GM21529 (cell line): Measurements from ENCODE around the gene NDFIP2.

ENCODE experiments used
- ATAC-seq: cut with Tn5 transposase; IDR thresholded peaks from one replicate; pipeline ENCODE4 v1.9.1; 2021; ENCODE audit not compliant: unreplicated experiment

The NDFIP2 gene, protein sequence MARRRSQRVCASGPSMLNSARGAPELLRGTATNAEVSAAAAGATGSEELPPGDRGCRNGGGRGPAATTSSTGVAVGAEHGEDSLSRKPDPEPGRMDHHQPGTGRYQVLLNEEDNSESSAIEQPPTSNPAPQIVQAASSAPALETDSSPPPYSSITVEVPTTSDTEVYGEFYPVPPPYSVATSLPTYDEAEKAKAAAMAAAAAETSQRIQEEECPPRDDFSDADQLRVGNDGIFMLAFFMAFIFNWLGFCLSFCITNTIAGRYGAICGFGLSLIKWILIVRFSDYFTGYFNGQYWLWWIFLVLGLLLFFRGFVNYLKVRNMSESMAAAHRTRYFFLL

DNA sequence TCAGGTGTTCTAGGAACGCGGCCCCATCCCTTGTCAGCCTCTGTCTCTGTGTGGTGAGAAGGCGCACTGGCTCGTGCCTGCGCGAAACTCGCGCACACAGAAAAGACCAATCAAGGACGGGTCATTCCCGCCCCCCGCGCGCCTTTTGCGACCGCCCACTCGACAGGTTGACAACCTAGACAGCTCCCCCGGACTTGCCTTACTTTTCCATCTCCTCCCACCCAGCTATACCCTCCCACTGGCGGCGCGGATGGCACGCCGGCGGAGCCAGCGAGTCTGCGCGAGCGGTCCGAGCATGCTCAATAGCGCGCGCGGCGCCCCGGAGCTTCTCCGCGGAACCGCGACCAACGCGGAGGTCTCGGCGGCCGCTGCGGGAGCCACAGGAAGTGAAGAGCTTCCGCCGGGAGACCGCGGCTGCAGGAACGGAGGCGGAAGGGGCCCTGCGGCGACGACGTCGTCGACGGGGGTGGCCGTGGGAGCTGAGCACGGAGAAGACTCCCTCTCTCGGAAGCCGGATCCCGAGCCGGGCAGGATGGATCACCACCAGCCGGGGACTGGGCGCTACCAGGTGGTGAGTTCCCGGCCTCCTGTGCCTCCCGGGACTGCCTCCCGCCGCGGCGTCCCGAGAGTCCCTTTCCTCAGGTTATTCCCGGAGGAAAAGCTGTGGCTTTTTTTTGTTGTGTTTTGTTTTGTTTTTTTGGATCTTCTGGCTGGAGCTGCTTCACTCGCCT, at the start of gene NDFIP2:
NDFIP2 (plus strand) TSS at position 202 of the 731 bp plus-strand sequence; CDS start at position 251, 49 bp downstream.
- peak; percentile 82 for ATAC-seq

DNA sequence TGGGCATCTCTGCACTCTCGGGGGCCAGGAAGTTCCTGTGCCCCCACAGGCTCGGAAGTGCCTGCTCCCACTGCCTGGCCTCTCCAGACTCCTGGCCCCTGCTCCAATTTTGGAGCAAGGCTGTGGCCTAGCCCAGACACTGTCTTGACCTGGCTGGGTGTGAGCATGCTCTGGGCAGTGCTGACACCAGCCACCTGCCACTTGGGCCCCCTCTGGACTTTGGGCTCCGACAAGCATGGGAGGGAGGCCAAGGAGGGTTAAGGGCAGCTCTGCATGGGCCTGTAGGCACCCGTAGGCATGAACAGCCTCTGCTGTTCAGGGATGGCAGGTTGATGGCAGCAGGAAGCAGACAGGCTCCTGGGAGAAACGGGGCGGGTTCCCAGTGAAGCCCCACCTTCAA, 48.9 kb upstream of the NDFIP2 start:
- ATAC-seq, result no peak

DNA sequence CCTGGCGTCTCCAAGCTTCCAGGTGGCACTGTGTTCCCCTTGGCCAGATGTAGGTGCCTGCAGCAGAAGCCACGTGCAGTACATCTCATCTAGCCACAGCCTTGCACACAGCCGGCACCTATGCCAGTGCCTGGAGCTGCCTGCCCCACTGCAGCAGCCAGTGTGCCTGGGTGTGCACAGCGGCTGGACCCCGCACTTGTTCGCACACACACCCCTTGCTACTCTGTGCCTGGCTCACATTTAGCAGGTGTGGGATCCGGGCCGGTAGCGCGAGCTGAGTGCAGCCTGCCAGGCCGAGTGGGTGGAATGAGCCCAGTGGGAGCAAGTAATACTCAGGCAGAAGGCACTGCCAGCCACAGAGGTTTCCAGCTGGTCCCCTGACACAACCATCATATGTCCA, 48.0 kb upstream of the NDFIP2 start:
- no peak for ATAC-seq

DNA sequence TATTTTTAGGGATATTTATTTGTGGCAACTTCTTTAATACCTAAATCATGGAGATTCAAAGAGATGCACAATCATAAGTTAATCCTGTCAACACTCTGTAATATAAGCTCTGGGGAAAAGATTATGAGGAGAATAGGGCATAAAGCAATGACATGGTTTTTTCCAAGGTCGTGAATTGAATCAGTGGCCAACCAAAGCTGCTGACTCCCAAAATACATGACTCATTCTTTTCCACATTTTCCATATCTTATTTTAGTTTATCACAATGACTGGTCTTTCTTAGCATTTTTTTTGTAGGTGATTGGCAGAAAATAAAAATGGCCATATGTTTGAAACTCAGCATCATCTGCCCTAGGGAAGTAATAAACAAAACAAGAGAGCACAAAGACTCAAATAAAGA, 46.4 kb upstream of the NDFIP2 start:
- ATAC-seq, result no peak

DNA sequence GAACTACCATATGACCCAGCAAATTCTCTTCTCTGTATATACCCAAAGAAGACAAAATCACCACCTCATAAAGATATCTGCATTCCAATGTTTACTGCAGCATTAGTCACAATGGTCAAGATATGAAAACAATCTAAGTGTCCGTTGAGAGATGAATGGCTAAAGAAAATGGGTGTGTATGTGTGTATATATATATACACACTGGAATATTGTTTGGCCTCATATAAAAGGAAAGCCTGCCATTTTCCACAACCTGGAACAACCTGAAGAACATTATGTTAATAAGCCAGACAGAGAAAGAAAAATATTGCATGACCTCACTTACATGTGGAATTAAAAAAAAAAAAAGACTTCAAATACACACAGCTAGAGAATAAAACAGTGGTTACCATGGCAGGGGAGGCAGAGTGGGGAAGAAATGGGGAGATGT, 45.4 kb upstream of the NDFIP2 start:
- ATAC-seq, result no peak

DNA sequence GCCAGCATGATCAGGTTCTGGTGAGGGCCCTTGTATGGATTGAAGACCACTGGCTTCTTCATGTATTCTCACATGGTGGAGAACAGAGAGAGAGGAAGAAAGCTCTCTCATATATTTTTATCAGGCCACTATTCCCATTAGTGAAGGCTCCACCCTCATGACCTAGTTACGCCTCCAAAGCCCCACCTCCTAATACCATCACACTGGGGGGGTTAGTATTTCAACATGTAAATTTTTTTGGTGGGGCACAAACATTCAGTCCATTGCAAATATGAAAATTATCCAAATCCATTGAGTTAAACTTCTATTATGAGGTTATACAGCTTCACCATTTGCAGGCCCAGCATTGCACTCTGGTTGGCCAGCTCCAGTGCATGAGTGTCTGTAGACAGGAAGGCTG, 41.7 kb upstream of the NDFIP2 start:
- no peak for ATAC-seq

DNA sequence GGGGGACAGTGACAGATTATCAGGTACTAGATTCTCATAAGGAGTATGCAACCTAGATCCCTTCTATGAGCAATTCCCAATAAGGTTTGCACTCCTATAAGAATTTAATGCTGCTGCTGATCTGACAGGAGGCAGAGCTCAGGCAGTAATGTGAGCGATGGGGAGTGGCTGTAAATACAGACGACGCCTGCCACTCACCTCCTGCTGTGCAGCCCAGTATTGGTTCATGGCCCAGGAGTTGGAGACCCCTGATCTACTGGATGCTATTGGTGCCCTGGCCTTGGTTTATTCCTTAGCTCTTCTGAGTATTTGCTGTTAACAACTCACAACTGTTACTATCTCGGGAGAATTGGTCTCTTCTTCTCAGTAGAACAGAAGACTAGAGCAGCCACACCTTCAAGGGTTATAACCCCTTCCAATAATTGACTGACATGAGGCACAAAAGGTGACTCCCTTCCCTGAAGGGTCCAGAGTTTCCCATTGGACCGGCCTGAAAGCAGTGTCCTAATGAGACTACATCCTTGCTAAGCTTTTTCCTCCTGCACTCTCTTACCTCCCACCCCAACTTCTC, 39.9 kb upstream of the NDFIP2 start:
- ATAC-seq, result no peak

DNA sequence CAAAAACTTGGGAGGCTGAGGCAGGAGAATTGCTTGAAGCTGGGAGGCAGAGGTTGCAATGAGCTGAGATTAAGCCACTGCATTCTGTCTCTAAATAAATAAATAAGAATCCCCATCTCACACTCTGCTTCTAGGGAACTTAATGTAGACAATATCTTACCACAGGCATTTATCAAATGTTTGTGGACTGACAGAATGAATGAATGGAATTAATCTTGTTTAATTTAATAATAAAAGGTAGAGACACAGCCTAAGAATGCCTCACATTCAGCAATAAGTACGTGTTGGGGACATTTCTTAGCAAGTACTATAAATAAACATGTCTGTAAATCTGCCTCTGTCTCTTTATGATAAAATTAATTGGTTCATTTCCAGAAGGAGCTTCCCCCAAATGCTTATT, 38.7 kb upstream of the NDFIP2 start:
- ATAC-seq, result no peak

DNA sequence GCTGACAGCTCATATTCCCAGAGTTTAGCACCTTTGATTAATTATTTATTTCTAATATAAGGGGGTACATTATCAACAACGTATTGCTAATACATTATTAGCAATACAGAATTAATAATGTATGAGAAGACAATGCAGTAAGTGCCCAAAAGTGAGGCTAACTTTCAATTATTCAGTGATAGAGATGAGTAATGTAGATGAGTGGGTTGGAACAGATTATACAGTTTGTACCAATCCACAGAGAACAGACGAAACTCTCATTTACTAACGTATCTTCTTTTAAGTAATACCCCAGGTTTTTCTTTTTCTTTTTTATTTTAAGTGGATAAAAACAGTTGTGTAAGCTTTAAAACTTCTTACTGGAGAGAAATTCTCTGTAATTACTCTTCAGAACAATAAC, 38.2 kb upstream of the NDFIP2 start:
- ATAC-seq, result no peak

DNA sequence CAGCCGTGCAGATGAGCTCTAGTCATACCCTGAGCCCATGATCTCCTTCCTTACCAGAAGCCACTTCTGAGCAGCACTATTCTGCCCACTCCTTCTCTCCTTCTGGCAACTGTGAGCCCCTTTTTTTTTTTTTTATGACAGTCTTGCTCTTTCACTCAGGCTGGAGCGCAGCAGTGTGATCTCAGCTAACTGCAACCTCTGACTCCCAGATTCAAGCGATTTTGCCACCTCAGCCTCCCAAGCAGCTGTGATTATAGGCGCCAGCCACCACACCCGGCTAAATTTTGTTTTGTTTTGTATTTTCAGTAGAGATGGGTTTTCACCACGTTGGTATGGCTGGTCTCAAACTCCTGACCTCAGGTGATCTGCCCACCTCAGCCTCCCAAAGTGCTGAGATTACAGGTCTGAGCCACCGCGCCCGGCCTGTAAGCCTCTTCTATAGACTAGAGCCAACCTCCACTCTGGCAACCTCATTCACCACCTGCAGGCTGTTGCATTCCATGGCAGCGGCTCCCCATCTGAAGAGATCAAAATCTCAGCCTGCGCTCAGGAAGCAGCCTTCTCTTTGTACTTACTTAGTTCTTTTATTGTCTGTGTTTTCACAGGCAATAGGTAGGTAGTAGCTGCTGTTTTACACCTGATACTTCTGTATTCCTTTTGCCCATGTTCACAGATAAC, 34.8 kb upstream of the NDFIP2 start:
- no peak for ATAC-seq

DNA sequence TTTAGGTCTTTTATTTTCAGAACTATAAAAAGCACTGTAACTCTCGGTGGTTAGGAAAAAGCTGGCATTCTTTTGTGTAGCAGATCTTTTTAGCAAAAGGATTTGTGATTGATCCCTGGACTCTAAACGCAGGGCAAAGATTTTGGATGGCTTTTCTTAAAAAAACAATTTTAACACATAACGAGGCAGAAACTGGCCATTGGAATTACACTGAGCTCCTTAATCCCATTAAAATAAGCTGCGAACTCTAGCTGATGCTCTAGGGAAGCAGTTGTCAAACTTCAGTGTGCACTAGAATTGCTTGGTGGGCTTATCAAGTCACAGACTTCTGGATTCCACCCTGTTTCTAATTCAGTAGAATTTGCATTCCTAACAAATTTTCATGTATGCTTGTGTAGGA, 33.8 kb upstream of the NDFIP2 start:
- ATAC-seq, result no peak

DNA sequence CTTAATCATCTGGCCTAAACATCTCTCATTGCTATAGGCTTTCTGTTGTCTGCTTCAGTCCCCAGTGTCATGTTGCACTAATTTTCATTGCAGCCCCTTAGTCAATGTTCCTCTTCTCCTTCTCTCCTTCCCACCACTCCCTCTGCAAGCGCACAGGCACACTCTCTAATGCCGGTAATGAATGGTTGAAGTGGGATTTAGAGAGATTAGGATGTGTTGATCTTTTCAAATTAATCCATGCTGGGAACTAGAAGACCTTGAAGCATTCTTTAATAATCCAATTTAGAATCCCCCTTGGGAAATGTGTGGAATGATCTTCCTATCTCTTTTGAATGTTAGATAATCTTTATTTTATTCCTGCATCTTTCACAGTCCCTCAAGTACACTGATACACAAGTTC, 33.2 kb upstream of the NDFIP2 start:
- no peak for ATAC-seq

DNA sequence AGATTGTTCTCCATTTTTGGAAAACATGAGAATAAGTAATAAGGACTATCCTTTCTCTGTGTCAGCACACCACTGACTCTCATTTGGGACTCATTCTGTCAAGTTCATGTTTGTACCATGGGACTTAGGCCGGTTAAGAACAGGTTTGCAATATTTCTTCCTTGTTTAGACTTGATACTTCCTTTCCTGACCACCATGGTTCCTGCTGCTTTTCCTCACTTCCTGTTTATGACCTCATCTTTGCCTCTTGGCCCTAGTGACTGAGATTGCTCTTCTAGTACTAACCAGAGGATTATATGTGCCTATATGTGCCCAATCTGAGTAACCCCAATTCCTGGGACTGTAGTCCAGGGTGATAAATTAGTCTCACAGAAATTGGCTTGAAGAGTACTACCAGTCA, 32.5 kb upstream of the NDFIP2 start:
- ATAC-seq, result peak; percentile 34

DNA sequence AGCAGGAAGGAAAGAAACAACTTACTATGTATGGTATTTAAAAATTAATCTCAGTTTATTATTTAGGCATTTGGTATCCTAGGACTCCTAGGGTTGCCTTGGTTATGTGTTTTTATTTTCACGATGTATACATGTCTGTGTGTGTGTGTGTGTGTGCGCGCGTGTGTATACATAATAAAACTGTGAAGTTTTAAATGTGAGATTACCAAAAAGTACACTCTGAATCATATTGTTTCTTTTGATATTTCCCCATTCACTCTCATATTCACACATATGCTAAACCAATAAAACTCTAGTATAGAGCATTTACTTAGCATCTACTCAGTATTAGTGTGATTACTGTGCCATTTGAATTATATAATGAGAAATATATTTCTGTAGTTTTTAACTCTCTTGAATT, 30.8 kb upstream of the NDFIP2 start:
- no peak for ATAC-seq

DNA sequence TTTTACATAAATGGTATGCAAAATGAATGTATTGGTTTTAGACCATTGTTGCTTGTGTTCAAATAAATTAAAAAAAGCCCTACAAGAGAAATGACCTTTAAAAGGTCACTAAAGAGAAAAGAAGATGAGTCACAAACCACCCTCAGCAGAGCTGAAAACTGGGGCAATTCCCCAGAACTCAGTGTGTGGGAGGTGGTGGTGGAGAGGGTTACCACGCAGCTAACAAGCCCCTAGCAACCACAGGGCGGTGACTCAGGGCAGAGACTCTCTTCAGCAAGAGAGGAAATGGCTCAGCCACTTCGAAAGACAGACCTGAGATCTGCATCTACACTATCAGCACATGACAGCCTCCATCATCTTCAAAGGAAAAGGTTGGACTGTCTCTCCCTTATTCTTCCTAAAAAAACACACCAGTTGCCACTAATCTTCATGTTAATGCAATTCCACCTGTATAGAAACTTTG, 29.4 kb upstream of the NDFIP2 start:
- peak; percentile 99 for ATAC-seq

DNA sequence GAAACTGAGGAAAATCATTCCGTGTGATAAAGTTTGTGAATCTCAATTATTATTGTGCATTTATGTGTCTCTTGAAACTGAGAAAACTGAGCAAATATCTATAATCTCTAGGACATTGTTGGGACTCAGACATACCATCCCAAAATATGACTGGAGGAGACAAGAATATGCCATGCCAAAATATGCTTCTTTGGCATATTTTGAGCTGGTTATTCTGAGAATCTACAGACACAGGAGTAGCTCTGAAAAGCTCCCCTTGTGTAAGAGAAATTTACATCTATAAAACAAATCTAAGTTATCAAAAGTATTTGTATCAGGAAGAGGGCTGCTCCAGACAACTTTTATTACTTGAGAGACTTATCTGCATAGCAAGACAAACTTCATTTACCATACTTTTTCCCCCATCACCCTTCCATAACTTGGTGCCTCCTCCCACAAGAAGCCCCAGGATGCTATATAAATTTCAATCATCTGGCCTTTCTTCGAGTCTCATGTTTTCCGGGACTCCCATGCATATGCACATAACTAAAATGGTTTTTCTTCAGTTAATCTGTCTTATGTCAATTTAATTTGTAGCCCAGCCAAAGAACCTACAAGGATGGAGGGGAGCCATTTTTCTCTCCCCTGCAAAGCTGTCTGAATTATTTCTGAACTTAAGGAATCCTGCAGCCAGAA, 28.6 kb upstream of the NDFIP2 start:
- no peak for ATAC-seq

DNA sequence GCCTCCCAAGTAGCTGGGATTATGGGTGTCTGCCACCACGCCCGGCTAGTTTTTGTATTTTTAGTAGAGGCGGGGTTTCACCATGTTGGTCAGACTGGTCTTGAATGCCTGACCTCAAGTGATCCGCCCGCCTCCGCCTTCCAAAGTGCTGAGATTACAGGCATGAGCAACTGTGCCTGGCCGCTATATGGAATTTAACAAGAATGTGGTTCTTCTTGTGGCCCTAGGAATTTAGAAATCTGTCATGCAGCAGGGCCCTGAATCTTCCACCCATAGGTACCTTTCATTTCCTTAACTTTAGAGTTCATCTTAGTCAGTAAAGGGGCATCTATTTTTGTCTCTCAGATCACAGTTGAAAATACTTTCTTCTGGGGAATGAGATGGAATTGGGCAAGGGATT, 25.6 kb upstream of the NDFIP2 start:
- ATAC-seq, result no peak

DNA sequence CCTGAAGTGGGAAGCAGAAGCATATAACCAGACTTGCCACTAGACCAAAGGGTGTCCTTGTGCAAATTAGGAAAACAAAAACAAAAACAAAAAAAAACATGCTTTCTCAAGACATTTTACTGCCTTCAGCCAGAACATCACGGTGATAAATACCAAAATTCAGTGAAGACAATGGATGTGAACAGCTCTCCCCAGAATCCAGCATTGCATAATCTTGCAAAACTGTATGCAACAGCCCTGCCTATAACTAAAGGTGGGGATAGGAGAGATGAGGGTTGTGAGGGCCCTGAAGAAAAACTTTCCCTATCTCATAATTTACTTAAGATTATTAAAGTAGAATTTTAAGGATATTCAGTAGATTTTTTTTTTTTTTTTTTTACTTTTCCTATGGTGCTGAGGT, 24.9 kb upstream of the NDFIP2 start:
- no peak for ATAC-seq

DNA sequence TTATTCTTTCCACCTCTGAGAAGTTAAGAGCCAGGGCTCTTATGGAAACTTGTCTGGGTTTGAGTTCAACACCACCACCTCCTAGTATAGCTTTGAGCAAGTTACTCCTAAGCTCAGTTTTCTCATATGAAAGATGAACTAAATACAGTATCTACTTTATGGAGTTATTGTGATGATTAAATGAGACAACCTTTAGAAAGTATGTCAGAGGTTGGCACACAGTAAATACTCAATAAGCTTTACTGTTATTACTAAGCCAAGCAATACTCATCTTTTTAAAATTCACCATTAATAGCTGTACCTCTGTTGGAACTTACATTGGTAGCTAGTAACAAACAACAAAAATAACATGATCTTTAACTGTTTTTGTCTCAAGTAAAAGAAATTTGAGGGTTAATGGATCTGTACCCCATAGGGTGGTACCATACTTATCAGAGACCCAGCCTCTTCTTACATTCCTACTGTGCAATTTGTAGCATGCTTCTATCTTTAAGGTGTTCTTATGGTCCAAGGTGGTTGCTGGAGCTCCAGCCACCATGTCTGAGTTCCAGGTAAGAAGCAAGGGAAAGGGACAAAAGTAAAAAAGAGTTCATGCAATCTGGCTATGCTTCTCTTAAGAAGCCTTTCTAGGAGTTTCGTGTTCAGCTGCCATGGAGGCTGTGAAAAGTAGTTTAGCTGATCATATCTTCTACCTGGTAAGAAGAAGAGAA, 24.1 kb upstream of the NDFIP2 start:
- peak; percentile 16 for ATAC-seq

DNA sequence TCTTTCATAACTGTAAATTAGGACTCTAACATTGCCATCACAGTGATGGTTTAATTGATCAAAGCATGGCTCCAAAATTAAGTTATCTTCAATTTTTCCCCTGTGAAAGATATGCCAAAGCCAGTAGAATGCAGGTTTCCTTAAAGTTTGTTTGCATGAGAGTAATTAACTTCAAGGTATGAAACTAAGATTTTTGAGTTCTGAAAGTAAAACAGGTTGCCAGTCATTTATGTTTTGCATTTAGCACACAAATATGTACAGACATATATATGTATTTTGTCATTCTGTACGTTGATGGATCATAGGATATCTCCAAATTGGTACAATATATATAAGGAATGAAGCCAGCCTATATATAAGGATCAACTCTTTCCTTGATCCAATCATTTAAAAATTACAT, 23.6 kb upstream of the NDFIP2 start:
- ATAC-seq, result peak; percentile 55
